Ishikawa (cell line): Measurements from ENCODE around the gene KCNA5.

Source experiments
- EP300 ChIP-seq: IDR thresholded peaks from 2 replicates; pipeline ENCODE4 v1.6.1; 2012; ENCODE audit warnings: borderline replicate concordance
- NFIC ChIP-seq: IDR thresholded peaks from 2 replicates; pipeline ENCODE4 v1.6.1; 2012
- RAD21 ChIP-seq: IDR thresholded peaks from 2 replicates; pipeline ENCODE4 v1.6.1; 2012; ENCODE audit warnings: low read depth
- YY1 ChIP-seq: IDR thresholded peaks from 2 replicates; pipeline ENCODE4 v1.6.1; 2012; ENCODE audit warnings: low read depth
- TF ChIP-seq, protein P1 (sequence below): IDR thresholded peaks from 2 replicates; pipeline ENCODE4 v1.6.1; 2012

DNA sequence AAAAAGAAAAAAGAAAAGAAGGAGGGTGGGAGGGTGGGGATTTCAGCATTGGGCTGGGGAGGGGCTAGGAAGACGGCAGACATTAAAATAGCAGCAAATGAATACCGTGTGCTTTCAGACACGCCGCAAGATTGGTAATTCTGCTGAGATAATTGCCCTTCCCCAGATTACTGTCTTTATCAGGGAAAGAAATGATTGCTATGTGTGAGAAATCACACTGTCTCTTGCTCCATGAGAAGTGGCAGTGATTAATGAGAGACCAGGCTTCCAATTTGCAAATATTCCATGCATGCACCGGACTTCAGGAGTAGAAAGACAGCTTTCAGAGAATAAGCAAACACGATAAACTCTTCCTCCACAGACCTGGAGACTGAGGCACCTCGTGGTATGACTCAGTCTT, 7.6 kb upstream of the KCNA5 start:
- TF ChIP-seq NFIC (no peak), RAD21 (no peak), YY1 (no peak), EP300 (no peak)
- TF ChIP-seq, protein P1, sequence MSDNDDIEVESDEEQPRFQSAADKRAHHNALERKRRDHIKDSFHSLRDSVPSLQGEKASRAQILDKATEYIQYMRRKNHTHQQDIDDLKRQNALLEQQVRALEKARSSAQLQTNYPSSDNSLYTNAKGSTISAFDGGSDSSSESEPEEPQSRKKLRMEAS: no peak
